GM19035 (cell line): Measurements from ENCODE around the gene GPC6.

Source experiments
- ATAC-seq: cut with Tn5 transposase; IDR thresholded peaks from one replicate; pipeline ENCODE4 v1.9.1; 2021; ENCODE audit not compliant: unreplicated experiment

GPC6 gene

GRCh38 chr13:94139393-94139995, 912.9 kb downstream of the GPC6 start:
- no peak for ATAC-seq

GRCh38 chr13:94140027-94140426, 913.4 kb downstream of the GPC6 start:
- no peak for ATAC-seq

- ATAC-seq = no peak
Observed at GRCh38 chr13:94140511-94140910, 913.9 kb downstream of the GPC6 start.

GRCh38 chr13:94143624-94144350, 917.2 kb downstream of the GPC6 start:
- ATAC-seq = no peak

GRCh38 chr13:94145966-94146365, 919.4 kb downstream of the GPC6 start:
- ATAC-seq = no peak

- ATAC-seq = no peak
Observed at GRCh38 chr13:94153586-94153985, 927.0 kb downstream of the GPC6 start.

- ATAC-seq = no peak
Observed at GRCh38 chr13:94154367-94154766, 927.8 kb downstream of the GPC6 start.

GRCh38 chr13:94157705-94158218, 931.2 kb downstream of the GPC6 start:
- ATAC-seq = no peak

GRCh38 chr13:94160875-94161274, 934.3 kb downstream of the GPC6 start:
- no peak for ATAC-seq

- ATAC-seq = no peak
Observed at GRCh38 chr13:94162289-94162688, 935.7 kb downstream of the GPC6 start.

GRCh38 chr13:94163535-94163934, 936.9 kb downstream of the GPC6 start:
- no peak for ATAC-seq

GRCh38 chr13:94168783-94169453, 942.3 kb downstream of the GPC6 start:
- no peak for ATAC-seq

GRCh38 chr13:94169454-94170144, 943.0 kb downstream of the GPC6 start:
- ATAC-seq = no peak

- ATAC-seq = no peak
Observed at GRCh38 chr13:94170145-94170571, 943.6 kb downstream of the GPC6 start.

GRCh38 chr13:94172416-94172815, 945.8 kb downstream of the GPC6 start:
- no peak for ATAC-seq

- no peak for ATAC-seq
Observed at GRCh38 chr13:94173312-94173854, 946.8 kb downstream of the GPC6 start.

GRCh38 chr13:94174009-94174408, 947.4 kb downstream of the GPC6 start:
- ATAC-seq = no peak

GRCh38 chr13:94175076-94175475, 948.5 kb downstream of the GPC6 start:
- no peak for ATAC-seq

- ATAC-seq = no peak
Observed at GRCh38 chr13:94176561-94176960, 950.0 kb downstream of the GPC6 start.

- ATAC-seq = no peak
Observed at GRCh38 chr13:94177041-94177440, 950.4 kb downstream of the GPC6 start.

GRCh38 chr13:94178625-94179244, 952.1 kb downstream of the GPC6 start:
- no peak for ATAC-seq
